Keratinocyte (primary cell): ENCODE data around the gene CMBL. TPM values are rescaled to one million over a fixed set of nuclear protein-coding genes. Genes with fewer than 3 reads are reported as not detected.

Source experiments
- DNase-seq: peaks from one replicate; pipeline ENCODE4 v3.0.0-alpha.2; 2011; ENCODE audit warnings: low read depth, missing footprints, low spot score
- FAIRE-seq: peaks from 2 replicates; lab custom pipeline; 2011; peaks lifted over from hg19 to GRCh38; lab: Jason Lieb, UNC
- H2AFZ ChIP-seq: 2 replicates; pipeline ENCODE4 v1.6.0; 2012; ENCODE audit warnings: low read length, control low read depth, inconsistent platforms; ENCODE audit not compliant: control insufficient read depth
- H3K27ac ChIP-seq: 2 replicates; pipeline ENCODE4 v1.5.1; 2011; ENCODE audit warnings: low read length; ENCODE audit not compliant: control insufficient read depth, insufficient read depth
- H3K27me3 ChIP-seq: 3 replicates; pipeline ENCODE4 v1.6.0; 2011; ENCODE audit warnings: low read length; ENCODE audit not compliant: control insufficient read depth, insufficient read depth; ENCODE audit errors: extremely low read depth
- H3K36me3 ChIP-seq, 2 experiments: 2 replicates in 1 of 2; 3 replicates in 1 of 2; pipeline ENCODE4 v1.5.1; 2011; ENCODE audit warnings: low read length in 2 of 2, mild to moderate bottlenecking in 1 of 2; ENCODE audit not compliant: control insufficient read depth in 2 of 2, insufficient read depth in 2 of 2; ENCODE audit errors: extremely low read depth in 1 of 2
- H3K4me1 ChIP-seq: 3 replicates; pipeline ENCODE4 v1.5.1; 2011; ENCODE audit warnings: low read length; ENCODE audit not compliant: control insufficient read depth, insufficient read depth; ENCODE audit errors: extremely low read depth
- H3K4me2 ChIP-seq: 3 replicates; pipeline ENCODE4 v1.6.0; 2011; ENCODE audit warnings: low read depth, low read length; ENCODE audit not compliant: control insufficient read depth, insufficient read depth; ENCODE audit errors: extremely low read depth
- H3K4me3 ChIP-seq, 3 experiments: fragments of 200-600 bp in 1 of 3; sonication (generic) in 1 of 3; 2 replicates in 2 of 3; 3 replicates in 1 of 3; pipeline ENCODE4 v1.5.1; 2011 to 2016; ENCODE audit warnings: low read length in 3 of 3, mild to moderate bottlenecking in 3 of 3, control low read depth in 2 of 3, inconsistent platforms in 1 of 3, low read depth in 1 of 3, mixed read lengths in 1 of 3, mixed run types in 1 of 3, moderate library complexity in 1 of 3; ENCODE audit not compliant: control insufficient read depth in 2 of 3, insufficient read depth in 2 of 3; ENCODE audit errors: extremely low read depth in 1 of 3
- H3K79me2 ChIP-seq: 2 replicates; pipeline ENCODE4 v1.6.0; 2012; ENCODE audit warnings: low read length; ENCODE audit not compliant: control insufficient read depth, insufficient read depth
- H3K9ac ChIP-seq: 3 replicates; pipeline ENCODE4 v1.6.0; 2011; ENCODE audit warnings: low read length; ENCODE audit not compliant: control insufficient read depth, insufficient read depth; ENCODE audit errors: extremely low read depth
- H3K9me1 ChIP-seq: 3 replicates; pipeline ENCODE4 v1.6.0; 2011; ENCODE audit warnings: low read length; ENCODE audit not compliant: control insufficient read depth, insufficient read depth; ENCODE audit errors: extremely low read depth
- H3K9me3 ChIP-seq: 2 replicates; pipeline ENCODE4 v1.5.1; 2012; ENCODE audit warnings: low read depth, low read length; ENCODE audit not compliant: control insufficient read depth
- H4K20me1 ChIP-seq: 3 replicates; pipeline ENCODE4 v1.6.0; 2011; ENCODE audit warnings: low read length; ENCODE audit not compliant: control insufficient read depth, insufficient read depth; ENCODE audit errors: extremely low read depth
- CTCF ChIP-seq, 3 experiments: IDR thresholded peaks in 1 of 3; conservative IDR thresholded peaks in 1 of 3; optimal IDR thresholded peaks in 1 of 3; 2 replicates in 2 of 3; 3 replicates in 1 of 3; pipeline versions ENCODE3 to v1.5.1; 2011; ENCODE audit warnings: low read length in 3 of 3, mild to moderate bottlenecking in 3 of 3, moderate library complexity in 2 of 3, control low read depth in 1 of 3, inconsistent platforms in 1 of 3; ENCODE audit not compliant: insufficient read depth in 2 of 3; ENCODE audit errors: extremely low read depth in 1 of 3
- EZH2 ChIP-seq: IDR thresholded peaks from one replicate; pipeline ENCODE4 v1.6.1; 2012; ENCODE audit warnings: inconsistent platforms, mild to moderate bottlenecking, low read length, moderate library complexity
- dilution Hi-C: fragments of 300-500 bp; cut with MboI; formaldehyde crosslinking; loops from one replicate; pipeline ENCODE4 v1.7.0; 2020; ENCODE audit warnings: low sequenced_read_pairs; ENCODE audit not compliant: extremely low pct_ligation_motif_present
- polyA plus RNA-seq, 5 experiments: library from polyadenylated mRNA; depleted of rRNA in 3 of 5; stranded (reverse) in 3 of 5; stranded (forward) in 1 of 5; unstranded in 1 of 5; fragments of >200 nt; gene quantifications; 1 replicate in 1 of 5; 2 replicates in 3 of 5; 3 replicates in 1 of 5; pipeline versions ENCODE4 v1.2.1 to v1.2.3, GENCODE V29; 2011 to 2012; ENCODE audit warnings: missing spikeins in 2 of 5, low read depth in 1 of 5, low replicate concordance in 1 of 5

CMBL gene
- polyA plus RNA-seq, 1 donor (not counting 4 experiments of a cell fraction or from before 2014, with no cell fraction given): 9.1 TPM

DNA sequence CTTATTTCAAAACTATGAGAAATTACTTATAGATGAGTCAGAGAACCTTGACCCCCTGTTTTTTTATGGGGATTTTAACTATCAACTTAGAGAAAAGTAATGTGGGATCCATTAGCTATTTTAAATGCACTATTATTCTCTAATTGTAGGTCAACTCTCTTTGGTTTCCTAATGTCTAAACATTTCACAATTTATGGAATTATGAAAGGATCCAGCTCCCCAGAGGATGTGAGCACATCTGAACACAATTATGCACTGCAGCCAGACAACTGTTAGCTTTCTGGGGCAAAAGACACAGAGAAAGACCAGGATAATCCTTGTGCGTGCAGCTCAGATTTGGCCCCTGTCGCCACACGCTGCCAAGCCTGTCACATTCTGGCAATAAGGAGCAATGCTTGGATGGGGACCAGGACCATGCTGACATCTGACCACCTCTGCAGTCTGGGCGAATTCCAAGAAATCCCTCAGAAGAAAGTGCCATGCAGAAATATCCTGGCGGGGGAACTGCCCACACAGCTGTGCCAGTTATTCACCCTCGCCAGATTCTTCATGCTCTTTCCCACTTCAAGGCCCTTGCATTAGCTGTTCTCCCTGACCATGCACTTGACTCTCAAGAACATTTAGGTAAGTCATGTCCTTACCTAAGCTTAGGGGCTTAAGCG lies 22.2 kb upstream of the CMBL start:
- no peaks in the 10 kb centered on the region for H3K9me3 ChIP-seq

GRCh38 chr5:10329446-10329819 lies 21.7 kb upstream of the CMBL start:
- no peaks in the 10 kb centered on the region for H4K20me1 ChIP-seq
- no peak for TF ChIP-seq CTCF (optimal IDR thresholded peaks at IDR 0.05 in 1 of 3, IDR thresholded peaks at IDR 0.05 in 1 of 3, conservative IDR thresholded peaks at IDR 0.05 in 1 of 3; ENCODE audit: extremely low read depth in 1 of 3, insufficient read depth in 2 of 3, low read length in 3 of 3)
- TF ChIP-seq EZH2: no peak
- H2AFZ ChIP-seq: no peak overlapping the region
- no peaks in the 10 kb centered on the region for H3K36me3 ChIP-seq
- H3K4me1 ChIP-seq: peaks cover 11% of the 10 kb centered on the region
- no peaks in the 10 kb centered on the region for H3K9me3 ChIP-seq
- FAIRE-seq (no peak), DNase-seq (no peak)
- H3K4me2 ChIP-seq: no peak overlapping the region
- dilution Hi-C loops: no loop called here
- no peaks in the 10 kb centered on the region for H3K9me1 ChIP-seq
- peaks cover 13% of the 10 kb centered on the region for H3K27me3 ChIP-seq
- no peak overlapping the region for H3K27ac ChIP-seq
- no peak overlapping the region for H3K4me3 ChIP-seq
- H3K9ac ChIP-seq: no peak overlapping the region
- H3K79me2 ChIP-seq: no peaks in the 10 kb centered on the region

More for the DNA sequence above, 22.2 kb upstream of the CMBL start:
- Histone ChIP-seq H3K79me2 (no peaks in the 10 kb centered on the region), H2AFZ (no peak overlapping the region), H3K9me1 (no peaks in the 10 kb centered on the region), H4K20me1 (no peaks in the 10 kb centered on the region), H3K4me1 (peaks cover 7% of the 10 kb centered on the region), H3K36me3 (no peaks in the 10 kb centered on the region), H3K27me3 (peaks cover 13% of the 10 kb centered on the region), H3K4me3 (no peak overlapping the region), H3K4me2 (no peak overlapping the region), H3K27ac (no peak overlapping the region), H3K9ac (no peak overlapping the region)
- no peak for FAIRE-seq
- dilution Hi-C loops: no loop called here
- DNase-seq: no peak
- TF ChIP-seq EZH2 (no peak), CTCF (optimal IDR thresholded peaks at IDR 0.05 in 1 of 3, IDR thresholded peaks at IDR 0.05 in 1 of 3, conservative IDR thresholded peaks at IDR 0.05 in 1 of 3; ENCODE audit: extremely low read depth in 1 of 3, insufficient read depth in 2 of 3, low read length in 3 of 3) (no peak)
